ENCODE measurements around the gene PLA2G4E.

Gene PLA2G4E, protein sequence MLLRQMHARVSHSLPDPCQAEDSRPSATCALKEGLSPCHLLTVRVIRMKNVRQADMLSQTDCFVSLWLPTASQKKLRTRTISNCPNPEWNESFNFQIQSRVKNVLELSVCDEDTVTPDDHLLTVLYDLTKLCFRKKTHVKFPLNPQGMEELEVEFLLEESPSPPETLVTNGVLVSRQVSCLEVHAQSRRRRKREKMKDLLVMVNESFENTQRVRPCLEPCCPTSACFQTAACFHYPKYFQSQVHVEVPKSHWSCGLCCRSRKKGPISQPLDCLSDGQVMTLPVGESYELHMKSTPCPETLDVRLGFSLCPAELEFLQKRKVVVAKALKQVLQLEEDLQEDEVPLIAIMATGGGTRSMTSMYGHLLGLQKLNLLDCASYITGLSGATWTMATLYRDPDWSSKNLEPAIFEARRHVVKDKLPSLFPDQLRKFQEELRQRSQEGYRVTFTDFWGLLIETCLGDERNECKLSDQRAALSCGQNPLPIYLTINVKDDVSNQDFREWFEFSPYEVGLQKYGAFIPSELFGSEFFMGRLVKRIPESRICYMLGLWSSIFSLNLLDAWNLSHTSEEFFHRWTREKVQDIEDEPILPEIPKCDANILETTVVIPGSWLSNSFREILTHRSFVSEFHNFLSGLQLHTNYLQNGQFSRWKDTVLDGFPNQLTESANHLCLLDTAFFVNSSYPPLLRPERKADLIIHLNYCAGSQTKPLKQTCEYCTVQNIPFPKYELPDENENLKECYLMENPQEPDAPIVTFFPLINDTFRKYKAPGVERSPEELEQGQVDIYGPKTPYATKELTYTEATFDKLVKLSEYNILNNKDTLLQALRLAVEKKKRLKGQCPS

GRCh38 chr15:42020713-42021273 lies at the start of gene PLA2G4E:
TSS of gene PLA2G4E (minus strand) at chr15:42021042. CDS start at chr15:42021030, 12 bp downstream.
- no peak for DNase-seq

GRCh38 chr15:42070279-42070975 lies 49.6 kb upstream of the PLA2G4E start:
- DNase-seq, result no peak

DNA sequence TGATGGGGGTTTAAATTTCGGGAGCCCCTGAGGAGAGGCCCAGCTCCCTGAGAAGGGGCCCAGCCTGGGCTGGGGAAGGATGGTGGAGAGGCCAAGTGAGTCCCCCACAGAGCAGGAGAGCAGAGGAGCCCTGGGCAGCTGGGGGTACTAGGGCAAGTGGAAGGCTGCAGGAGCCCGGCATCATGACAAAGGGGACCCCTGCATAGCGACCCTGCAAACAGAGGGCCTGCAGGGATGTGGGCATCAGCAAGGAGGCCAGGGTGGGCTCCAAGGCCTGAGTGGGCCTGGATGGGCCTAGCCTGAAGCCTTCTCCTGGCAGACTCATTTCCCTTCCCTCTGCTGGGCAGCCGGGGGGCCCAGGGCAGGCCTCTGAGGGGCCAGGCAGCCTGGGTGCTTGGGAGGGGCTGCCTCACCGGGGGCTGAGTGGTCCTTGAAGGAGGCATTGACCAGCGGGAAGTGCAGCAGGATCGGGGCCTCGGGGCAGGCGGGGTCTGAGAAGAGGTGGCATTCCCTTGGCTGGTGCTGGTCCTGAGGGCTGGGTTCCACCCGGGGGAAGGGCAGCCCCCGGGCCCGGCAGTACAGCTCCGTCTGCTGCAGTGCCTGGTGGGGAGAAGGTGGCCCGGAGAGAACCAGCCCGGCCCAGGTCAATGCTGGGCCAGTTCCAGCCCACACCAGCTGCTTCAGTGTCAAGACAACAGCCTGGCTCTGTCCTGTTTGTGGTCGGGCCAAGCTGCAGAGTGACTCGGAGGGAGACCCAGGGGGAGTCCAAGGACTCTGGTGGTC lies 48.8 kb upstream of the PLA2G4E start:
- DNase-seq, result no peak

DNA sequence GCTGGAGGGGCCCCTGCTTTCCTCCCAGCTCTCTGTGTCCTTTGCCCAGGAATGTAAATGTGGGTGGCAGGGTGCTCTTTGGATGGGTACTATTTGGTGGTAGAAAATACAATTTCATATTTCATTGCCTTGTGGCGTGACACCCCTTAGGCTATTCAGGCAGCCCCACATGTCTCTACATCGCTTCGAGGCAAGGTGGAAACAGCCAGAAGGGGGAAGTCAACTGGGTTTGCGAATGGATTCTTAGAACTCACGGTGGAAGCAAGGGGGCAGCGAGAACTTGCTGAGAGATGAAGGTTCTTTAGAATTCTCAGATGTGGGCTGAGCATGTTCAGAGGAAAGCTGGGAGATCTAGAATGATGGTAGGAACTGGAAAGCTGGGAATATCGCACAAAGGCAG lies 48.2 kb upstream of the PLA2G4E start:
- DNase-seq, result no peak

- DNase-seq, result no peak
Measured at GRCh38 chr15:42068601-42069000, 47.8 kb upstream of the PLA2G4E start.

DNA sequence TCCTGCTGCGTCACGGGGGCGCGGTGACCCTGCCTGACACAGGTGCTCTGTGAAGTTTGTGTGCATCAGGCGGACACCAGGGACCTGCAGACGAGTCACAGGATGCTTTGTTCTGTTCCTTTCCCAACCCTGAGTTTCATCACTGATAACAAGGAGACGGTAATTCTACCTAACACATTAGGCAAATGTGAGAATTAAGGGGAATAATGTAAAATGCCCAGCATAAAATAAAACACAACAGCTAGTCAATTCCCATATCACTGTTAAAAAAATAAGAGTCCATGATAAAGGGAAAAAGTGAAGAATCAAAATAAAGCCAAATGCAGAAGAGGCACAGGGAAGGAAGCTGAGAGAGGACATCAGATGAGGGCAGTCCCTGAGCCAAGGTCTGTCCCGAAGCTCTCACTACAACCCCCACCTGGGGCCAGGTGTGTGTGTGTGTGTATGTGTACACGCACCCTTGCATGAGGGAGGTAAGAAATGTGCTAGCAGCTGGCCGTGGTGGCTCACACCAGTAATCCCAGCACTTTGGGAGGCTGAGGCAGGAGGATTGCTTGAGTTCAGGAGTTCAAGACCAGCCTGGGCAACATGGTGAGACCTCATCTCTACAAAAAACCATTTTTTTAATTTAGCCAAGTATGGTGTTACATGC lies 46.0 kb upstream of the PLA2G4E start:
- DNase-seq, result no peak

- no peak for DNase-seq
Measured at GRCh38 chr15:42065468-42065867, 44.6 kb upstream of the PLA2G4E start.

- DNase-seq, result no peak
Measured at GRCh38 chr15:42065033-42065432, 44.2 kb upstream of the PLA2G4E start.

DNA sequence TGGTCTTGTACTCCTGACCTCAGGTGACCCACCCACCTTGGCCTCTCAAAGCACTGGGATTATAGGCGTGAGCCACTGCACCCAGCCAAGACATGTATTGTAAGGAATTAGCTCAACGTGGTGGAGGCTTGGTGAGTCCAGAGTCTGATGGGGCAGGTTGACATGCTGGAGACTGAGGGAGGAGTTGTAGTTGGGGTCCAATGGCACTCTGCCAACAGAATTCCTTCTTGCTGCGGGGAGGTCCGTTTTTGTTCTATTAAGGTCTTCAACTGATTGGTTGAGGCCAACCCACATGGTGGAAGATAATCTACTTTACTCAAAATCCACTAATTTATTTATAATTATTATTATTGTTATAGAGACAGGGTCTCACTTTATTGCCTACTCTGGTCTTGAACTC lies 43.4 kb upstream of the PLA2G4E start:
- DNase-seq, result no peak

DNA sequence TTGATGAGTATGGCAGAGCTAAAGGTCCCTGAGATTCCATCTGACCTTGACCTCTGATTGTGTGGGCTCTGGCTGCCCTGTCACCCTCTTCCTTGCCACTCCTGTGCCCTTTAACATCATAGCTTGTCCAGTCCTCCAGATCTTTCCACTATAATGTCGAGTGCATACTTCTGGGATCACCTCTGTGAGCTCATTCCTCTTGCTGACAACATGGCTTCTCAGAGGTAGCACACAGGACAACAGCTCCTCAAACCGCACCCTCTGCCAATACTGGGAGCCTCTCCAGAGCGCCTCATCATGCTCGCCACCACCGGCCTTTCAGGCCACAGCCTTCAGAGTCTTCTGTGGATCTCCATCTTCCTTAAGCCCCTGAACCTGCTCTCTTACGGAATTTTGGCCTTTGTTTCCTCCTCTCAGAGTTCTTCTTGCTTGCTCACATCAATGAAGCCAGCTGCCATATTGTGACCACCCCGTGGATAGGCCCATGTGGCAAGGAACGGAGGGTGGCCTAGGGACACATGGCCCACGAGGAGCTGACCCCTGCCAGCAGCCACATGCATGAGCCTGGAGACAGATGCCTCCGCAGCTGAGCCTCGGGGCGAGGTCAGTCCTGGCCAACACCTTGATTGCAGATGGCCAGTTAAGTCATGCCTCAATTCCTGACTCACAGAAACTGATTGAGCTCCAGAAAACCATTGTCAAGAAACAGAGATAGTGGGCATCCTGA lies 42.4 kb upstream of the PLA2G4E start:
- DNase-seq, result no peak

GRCh38 chr15:42062284-42062806 lies 41.5 kb upstream of the PLA2G4E start:
- DNase-seq, result no peak

DNA sequence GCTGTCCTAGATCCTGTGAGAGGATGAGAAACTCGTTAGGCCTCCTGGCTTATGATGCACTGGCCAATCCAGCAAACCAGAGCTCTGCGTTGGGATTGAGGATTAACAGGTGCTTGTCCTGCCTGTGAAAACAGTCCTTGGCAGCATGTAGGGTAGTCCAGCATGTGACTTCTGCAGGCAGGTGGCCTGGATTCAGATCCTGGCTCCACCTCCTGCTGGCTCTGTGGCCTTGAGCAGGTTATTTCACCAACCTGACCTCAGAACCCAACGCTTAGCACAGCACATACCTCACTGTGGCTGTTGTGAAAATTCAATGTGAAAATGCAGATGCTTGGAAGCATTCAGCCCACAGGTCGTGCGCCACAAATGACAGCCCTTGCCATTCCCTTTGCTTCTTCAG lies 40.0 kb upstream of the PLA2G4E start:
- DNase-seq, result no peak

GRCh38 chr15:42060477-42060763 lies 39.6 kb upstream of the PLA2G4E start:
- no peak for DNase-seq

- peak; percentile 21 for DNase-seq
Measured at GRCh38 chr15:42059661-42060476, 39.0 kb upstream of the PLA2G4E start.

DNA sequence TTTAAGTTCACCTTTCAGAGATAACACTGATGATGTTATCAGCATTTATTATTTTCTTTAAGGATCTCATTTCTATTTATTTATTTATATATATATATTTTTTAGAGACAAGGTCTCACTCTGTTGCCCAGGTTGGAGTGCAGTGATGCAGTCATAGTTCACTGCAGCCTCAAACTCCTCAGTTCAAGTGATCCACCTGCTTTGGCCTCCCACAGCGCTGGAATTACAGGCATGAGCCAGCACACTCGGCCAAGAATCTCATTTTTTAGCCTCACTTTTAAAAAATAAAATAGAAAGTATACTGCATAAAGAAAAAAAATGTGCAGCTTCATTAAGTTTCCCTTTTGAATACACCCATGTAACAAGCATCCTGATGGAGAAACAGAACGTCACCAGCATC lies 37.9 kb upstream of the PLA2G4E start:
- no peak for DNase-seq

DNA sequence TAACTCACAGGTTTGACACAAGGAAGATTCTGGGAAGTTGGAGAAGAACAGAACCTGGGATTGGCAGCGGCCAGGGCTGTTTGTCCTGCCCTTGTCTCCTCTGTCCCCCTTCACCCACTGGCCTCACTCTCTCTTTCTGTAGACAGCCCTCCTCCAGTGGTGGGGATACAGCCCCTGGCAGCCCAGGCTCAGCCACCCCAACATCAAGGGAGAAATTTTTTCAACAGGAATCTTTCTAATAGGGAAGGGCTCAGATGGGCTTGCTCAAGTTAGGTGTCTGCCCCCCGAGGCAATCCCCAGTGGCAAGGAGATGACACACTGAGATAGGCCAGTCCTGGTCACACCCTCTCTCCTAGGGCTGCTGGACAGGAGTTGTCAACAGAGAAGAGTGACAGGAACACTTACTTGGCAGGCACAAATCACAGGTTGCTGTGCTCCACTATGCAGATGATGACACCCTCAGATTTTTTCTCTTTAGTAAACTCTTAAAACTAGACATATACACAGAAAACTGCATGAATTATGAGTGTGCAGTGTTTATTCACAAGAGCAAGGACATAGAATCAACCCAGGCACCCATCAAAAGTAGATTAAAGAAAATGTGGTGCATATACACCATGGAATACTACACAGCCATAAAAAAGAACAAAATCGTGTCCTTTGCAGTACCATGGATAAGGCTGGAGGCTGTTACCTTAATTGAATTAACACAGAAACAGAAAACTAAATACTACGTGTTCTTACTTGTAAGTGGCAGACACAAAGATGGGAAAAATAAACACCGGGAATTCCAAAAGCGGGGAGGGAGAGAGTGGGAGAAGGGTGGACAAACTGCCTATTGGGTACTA lies 37.2 kb upstream of the PLA2G4E start:
- no peak for DNase-seq

DNA sequence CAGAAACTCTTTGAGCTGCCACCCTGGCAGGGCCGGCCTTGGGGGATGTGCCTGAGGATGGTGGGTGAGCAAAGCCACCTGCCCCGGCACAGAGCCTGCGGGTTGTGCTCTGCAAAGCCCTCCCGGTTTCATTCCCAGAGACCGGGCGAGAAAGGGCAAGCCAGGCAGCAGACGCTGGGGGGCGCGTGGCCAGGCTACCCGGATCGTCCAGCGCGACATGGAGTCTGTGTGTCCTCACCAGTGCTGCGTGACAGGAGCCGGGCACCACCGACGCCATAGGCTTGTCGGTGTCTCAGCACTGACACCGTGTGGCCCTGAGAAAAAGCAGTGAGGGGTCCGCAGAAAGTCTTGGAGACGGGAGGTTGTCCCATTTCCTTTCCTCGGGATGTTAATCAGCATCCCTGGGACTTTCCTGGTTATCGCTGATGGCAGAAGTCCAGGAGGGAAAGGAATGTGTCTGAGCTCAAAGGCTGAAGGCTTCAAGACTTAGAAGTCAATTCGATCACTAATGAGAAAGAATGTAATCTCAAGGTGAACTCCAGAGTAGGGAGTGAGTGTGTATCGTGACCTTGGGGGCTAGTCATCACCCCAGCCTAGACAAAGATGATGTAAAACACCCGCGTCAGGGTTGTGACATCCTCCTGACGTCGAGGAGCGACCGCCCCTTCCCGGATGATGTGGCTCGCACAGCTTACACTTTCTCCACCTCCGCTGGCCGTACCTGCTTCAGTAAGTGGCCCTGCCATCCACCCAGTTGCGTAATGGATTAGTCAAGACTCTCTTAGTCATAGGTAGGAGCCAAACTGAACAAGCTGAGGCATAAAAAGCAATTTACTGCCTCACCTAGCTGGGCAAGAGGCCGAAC lies 36.3 kb upstream of the PLA2G4E start:
- DNase-seq, result peak; percentile 74

GRCh38 chr15:42053914-42054313 lies 33.1 kb upstream of the PLA2G4E start:
- DNase-seq, result no peak

Data from fibroblast of skin of right quadriceps (primary cell).